ENCODE results near the gene AP2B1. TPM values are rescaled to one million over a fixed set of nuclear protein-coding genes. Genes with fewer than 3 reads are reported as not detected.

The AP2B1 gene
- total RNA-seq, 1 experiment from 2014 or later = 217 TPM

DNA sequence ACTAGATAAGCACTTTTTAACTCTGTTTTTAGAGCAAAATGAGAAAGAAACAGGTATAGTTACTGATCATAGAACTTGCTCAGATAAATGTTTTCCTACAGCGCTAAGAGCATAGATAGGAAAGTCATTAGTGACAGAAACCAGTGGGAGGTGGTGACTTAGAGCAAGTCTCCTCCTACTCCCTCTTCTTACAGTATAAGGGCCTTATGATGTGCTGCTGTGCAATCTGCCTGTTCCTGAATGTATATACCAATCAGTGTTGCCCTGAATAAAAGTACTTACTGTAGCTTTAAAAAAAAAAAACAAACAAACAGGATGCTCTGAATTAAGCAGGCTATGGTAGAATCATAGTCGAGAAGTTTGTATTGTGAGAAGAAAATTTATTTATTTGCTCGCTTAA is 121.0 kb downstream of the AP2B1 start:
- H3K4me2 ChIP-seq (ENCODE audit: insufficient read depth, insufficient read length, low read length) = no peak overlapping the region
- no peak for DNase-seq
- peaks cover 10 to 30% (median 25%) of the 10 kb centered on the region in 3 experiments; a peak in 6 of 7 replicates for H3K36me3 Mint-ChIP-seq (ENCODE audit: insufficient read depth in 1 of 3, low read depth in 3 of 3)
- no peaks in the 10 kb centered on the region for H3K9me3 Mint-ChIP-seq
- no peak overlapping the region for H3K9ac ChIP-seq (ENCODE audit: extremely low read depth, insufficient read length, low read length)
- no CpG with 5 or more reads among the region's 3 CpGs for WGBS (ENCODE audit: extremely low coverage, insufficient read length, low lambda C conversion rate)
- H3K4me1 Mint-ChIP-seq = no peaks in the 10 kb centered on the region
- no peak overlapping the region for H3K4me3 Mint-ChIP-seq
- no peaks in the 10 kb centered on the region for H4K20me1 ChIP-seq (ENCODE audit: control insufficient read depth, insufficient read depth, insufficient read length)
- no peak overlapping the region for H2BK15ac ChIP-seq (ENCODE audit: low read depth, low read length)
- H3K79me2 ChIP-seq (ENCODE audit: insufficient read depth, low read length) = no peaks in the 10 kb centered on the region
- H3K27me3 ChIP-seq (ENCODE audit: insufficient read depth, low read length) = no peaks in the 10 kb centered on the region
- no peaks in the 10 kb centered on the region for H3K23me2 ChIP-seq (ENCODE audit: insufficient read length, low read depth, low read length, poor library complexity, severe bottlenecking)
- no peak overlapping the region for H2BK5ac ChIP-seq (ENCODE audit: insufficient read length, low read length)
- TF ChIP-seq, protein P1, sequence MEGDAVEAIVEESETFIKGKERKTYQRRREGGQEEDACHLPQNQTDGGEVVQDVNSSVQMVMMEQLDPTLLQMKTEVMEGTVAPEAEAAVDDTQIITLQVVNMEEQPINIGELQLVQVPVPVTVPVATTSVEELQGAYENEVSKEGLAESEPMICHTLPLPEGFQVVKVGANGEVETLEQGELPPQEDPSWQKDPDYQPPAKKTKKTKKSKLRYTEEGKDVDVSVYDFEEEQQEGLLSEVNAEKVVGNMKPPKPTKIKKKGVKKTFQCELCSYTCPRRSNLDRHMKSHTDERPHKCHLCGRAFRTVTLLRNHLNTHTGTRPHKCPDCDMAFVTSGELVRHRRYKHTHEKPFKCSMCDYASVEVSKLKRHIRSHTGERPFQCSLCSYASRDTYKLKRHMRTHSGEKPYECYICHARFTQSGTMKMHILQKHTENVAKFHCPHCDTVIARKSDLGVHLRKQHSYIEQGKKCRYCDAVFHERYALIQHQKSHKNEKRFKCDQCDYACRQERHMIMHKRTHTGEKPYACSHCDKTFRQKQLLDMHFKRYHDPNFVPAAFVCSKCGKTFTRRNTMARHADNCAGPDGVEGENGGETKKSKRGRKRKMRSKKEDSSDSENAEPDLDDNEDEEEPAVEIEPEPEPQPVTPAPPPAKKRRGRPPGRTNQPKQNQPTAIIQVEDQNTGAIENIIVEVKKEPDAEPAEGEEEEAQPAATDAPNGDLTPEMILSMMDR (conservative IDR thresholded peaks at IDR 0.05) = no peak
- H3K4me1 ChIP-seq (ENCODE audit: insufficient read depth, low read length) = no peaks in the 10 kb centered on the region
- H3K18ac ChIP-seq (ENCODE audit: insufficient read length, low read depth, low read length) = no peak overlapping the region
- no peak overlapping the region for H3K27ac Mint-ChIP-seq
- no peak overlapping the region for H2BK12ac ChIP-seq (ENCODE audit: insufficient read length, low read depth, low read length)
- H3K79me1 ChIP-seq (ENCODE audit: insufficient read depth, low read depth, low read length, poor library complexity, severe bottlenecking) = no peaks in the 10 kb centered on the region
- H2AFZ ChIP-seq (ENCODE audit: low read length) = no peak overlapping the region
- H3K27me3 Mint-ChIP-seq (ENCODE audit: low read depth) = no peaks in the 10 kb centered on the region
- H3T11ph ChIP-seq (ENCODE audit: low read length) = no peak overlapping the region
- no peak overlapping the region for H4K5ac ChIP-seq (ENCODE audit: insufficient read length, low read depth, low read length)
- H2AK5ac ChIP-seq (ENCODE audit: insufficient read length, low read length) = no peak overlapping the region
- no peak overlapping the region for H2BK120ac ChIP-seq (ENCODE audit: low read depth, low read length, poor library complexity, severe bottlenecking)
- H3K27ac ChIP-seq (ENCODE audit: insufficient read length, low read depth, low read length) = no peak overlapping the region
- no peak overlapping the region for H3K23ac ChIP-seq (ENCODE audit: insufficient read length, low read depth, low read length)
- H4K91ac ChIP-seq (ENCODE audit: insufficient read length, low read depth, low read length) = no peak overlapping the region
- no peaks in the 10 kb centered on the region for H3K9me3 ChIP-seq (ENCODE audit: control insufficient read depth, low read depth, low read length)
- no peak overlapping the region for H3K14ac ChIP-seq (ENCODE audit: insufficient read depth, low read length)
- no peak overlapping the region for H2BK20ac ChIP-seq (ENCODE audit: low read depth, low read length, poor library complexity, severe bottlenecking)
- H3K56ac ChIP-seq (ENCODE audit: insufficient read length, low read depth, low read length) = no peak overlapping the region
- H4K8ac ChIP-seq (replicated peaks; ENCODE audit: insufficient read length, low read depth, low read length) = no peak overlapping the region
- no peak overlapping the region for H3K4ac ChIP-seq (ENCODE audit: low read depth, low read length)

Measured in H9 (cell line).